ENCODE data around the gene LYRM9. TPM values are rescaled to one million over a fixed set of nuclear protein-coding genes. Genes with fewer than 3 reads are reported as not detected.

The LYRM9 gene
- polyA plus RNA-seq, 1 of the 3 experiments (the other 2 are of a cell fraction): 4.6 TPM

GRCh38 chr17:27937025-27937546 lies 43.9 kb upstream of the LYRM9 start:
- no peak for DNase-seq
- Histone ChIP-seq H3K36me3 (replicated peaks in 1 of 2; ENCODE audit: control insufficient read depth in 1 of 2, insufficient read depth in 2 of 2, low read length in 1 of 2) (no peaks in the 10 kb centered on the region), H3K9me3 (no peaks in the 10 kb centered on the region), H3K9me2 (no peaks in the 10 kb centered on the region), H3K9ac (no peak overlapping the region), H3F3A (replicated peaks; ENCODE audit: insufficient read depth) (no peaks in the 10 kb centered on the region), H3K79me2 (ENCODE audit: insufficient read depth) (no peaks in the 10 kb centered on the region), H3K4me1 (ENCODE audit: control insufficient read depth in 1 of 2, insufficient read depth in 2 of 2, low read depth in 1 of 2, low read length in 1 of 2) (no peaks in the 10 kb centered on the region; a peak in 1 of 4 replicates), H3K27ac (ENCODE audit: low read depth in 2 of 2, low read length in 1 of 2) (no peak overlapping the region), H2AFZ (ENCODE audit: low read depth) (no peak overlapping the region), H3K4me2 (no peak overlapping the region), H4K20me1 (ENCODE audit: insufficient read depth) (no peaks in the 10 kb centered on the region), H3K27me3 (ENCODE audit: insufficient read depth) (no peaks in the 10 kb centered on the region), H3K4me3 (ENCODE audit: low read depth in 2 of 2, low read length in 1 of 2) (no peak overlapping the region)
- 40% methylated on average over 8 of the region's 8 CpGs for WGBS (ENCODE audit: low lambda C conversion rate)
- POLR2A ChIA-PET: no interaction called here
- CTCF ChIA-PET: no interaction called here
- TF ChIP-seq GATA2 (CRISPR knock-in tag; IDR thresholded peaks at IDR 0.05): no peak
- no peak for TF ChIP-seq GABPA (IDR thresholded peaks at IDR 0.05; ENCODE audit: low read depth)
- TF ChIP-seq RFX5 (IDR thresholded peaks at IDR 0.05; ENCODE audit: low read length): no peak
- no peak for TF ChIP-seq JUND (IDR thresholded peaks at IDR 0.05)
- no peak for TF ChIP-seq USF2 (IDR thresholded peaks at IDR 0.05; ENCODE audit: borderline replicate concordance, low read depth, low read length)
- TF ChIP-seq CHD2 (IDR thresholded peaks at IDR 0.05; ENCODE audit: low read length, partially characterized antibody): no peak
- no peak for TF ChIP-seq ELF1 (IDR thresholded peaks at IDR 0.05)
- TF ChIP-seq, protein P1, sequence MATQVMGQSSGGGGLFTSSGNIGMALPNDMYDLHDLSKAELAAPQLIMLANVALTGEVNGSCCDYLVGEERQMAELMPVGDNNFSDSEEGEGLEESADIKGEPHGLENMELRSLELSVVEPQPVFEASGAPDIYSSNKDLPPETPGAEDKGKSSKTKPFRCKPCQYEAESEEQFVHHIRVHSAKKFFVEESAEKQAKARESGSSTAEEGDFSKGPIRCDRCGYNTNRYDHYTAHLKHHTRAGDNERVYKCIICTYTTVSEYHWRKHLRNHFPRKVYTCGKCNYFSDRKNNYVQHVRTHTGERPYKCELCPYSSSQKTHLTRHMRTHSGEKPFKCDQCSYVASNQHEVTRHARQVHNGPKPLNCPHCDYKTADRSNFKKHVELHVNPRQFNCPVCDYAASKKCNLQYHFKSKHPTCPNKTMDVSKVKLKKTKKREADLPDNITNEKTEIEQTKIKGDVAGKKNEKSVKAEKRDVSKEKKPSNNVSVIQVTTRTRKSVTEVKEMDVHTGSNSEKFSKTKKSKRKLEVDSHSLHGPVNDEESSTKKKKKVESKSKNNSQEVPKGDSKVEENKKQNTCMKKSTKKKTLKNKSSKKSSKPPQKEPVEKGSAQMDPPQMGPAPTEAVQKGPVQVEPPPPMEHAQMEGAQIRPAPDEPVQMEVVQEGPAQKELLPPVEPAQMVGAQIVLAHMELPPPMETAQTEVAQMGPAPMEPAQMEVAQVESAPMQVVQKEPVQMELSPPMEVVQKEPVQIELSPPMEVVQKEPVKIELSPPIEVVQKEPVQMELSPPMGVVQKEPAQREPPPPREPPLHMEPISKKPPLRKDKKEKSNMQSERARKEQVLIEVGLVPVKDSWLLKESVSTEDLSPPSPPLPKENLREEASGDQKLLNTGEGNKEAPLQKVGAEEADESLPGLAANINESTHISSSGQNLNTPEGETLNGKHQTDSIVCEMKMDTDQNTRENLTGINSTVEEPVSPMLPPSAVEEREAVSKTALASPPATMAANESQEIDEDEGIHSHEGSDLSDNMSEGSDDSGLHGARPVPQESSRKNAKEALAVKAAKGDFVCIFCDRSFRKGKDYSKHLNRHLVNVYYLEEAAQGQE (IDR thresholded peaks at IDR 0.05; ENCODE audit: low read depth, low read length): no peak
- no peak for TF ChIP-seq RXRA (IDR thresholded peaks at IDR 0.05; ENCODE audit: borderline replicate concordance, low read depth)
- TF ChIP-seq NRF1 (IDR thresholded peaks at IDR 0.05; ENCODE audit: low read depth, low read length): no peak
- TF ChIP-seq, protein P2, sequence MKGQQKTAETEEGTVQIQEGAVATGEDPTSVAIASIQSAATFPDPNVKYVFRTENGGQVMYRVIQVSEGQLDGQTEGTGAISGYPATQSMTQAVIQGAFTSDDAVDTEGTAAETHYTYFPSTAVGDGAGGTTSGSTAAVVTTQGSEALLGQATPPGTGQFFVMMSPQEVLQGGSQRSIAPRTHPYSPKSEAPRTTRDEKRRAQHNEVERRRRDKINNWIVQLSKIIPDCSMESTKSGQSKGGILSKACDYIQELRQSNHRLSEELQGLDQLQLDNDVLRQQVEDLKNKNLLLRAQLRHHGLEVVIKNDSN (IDR thresholded peaks at IDR 0.05; ENCODE audit: borderline replicate concordance, low read depth): no peak
- no peak for TF ChIP-seq NFIC (IDR thresholded peaks at IDR 0.05; ENCODE audit: borderline replicate concordance)
- TF ChIP-seq FOSL2 (IDR thresholded peaks at IDR 0.05; ENCODE audit: borderline replicate concordance, low read depth): no peak
- TF ChIP-seq TEAD4 (IDR thresholded peaks at IDR 0.05; ENCODE audit: borderline replicate concordance, insufficient read depth): no peak
- TF ChIP-seq SIN3A (IDR thresholded peaks at IDR 0.05; ENCODE audit: borderline replicate concordance, low read depth, low read length): no peak
- TF ChIP-seq ZBTB33 (IDR thresholded peaks at IDR 0.05; ENCODE audit: borderline replicate concordance, low read depth): no peak
- no peak for TF ChIP-seq FOXM1 (IDR thresholded peaks at IDR 0.05; ENCODE audit: low read depth)

Data from SK-N-SH (cell line).